ENCODE measurements around the gene SLAIN1.

DNA sequence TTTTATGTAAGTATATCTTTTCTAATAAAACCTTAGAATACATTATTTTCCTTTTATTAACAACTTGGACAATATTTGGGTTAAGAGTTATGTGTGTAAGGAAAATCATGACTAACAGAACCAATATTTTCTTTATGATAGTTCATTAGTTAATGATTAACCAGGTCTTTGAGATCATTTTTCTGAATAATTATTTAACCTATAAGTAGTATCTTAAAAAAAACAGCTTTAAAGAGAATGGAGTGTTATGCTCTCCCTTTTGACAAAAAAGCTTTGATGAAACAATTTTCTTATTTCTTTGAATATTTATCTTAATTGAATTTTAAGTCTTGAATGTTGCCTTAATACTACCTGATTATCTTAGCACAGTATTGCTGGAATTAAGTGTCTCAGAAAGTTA lies 3.8 kb downstream of the SLAIN1 start:
- TF ChIP-seq, protein P1, sequence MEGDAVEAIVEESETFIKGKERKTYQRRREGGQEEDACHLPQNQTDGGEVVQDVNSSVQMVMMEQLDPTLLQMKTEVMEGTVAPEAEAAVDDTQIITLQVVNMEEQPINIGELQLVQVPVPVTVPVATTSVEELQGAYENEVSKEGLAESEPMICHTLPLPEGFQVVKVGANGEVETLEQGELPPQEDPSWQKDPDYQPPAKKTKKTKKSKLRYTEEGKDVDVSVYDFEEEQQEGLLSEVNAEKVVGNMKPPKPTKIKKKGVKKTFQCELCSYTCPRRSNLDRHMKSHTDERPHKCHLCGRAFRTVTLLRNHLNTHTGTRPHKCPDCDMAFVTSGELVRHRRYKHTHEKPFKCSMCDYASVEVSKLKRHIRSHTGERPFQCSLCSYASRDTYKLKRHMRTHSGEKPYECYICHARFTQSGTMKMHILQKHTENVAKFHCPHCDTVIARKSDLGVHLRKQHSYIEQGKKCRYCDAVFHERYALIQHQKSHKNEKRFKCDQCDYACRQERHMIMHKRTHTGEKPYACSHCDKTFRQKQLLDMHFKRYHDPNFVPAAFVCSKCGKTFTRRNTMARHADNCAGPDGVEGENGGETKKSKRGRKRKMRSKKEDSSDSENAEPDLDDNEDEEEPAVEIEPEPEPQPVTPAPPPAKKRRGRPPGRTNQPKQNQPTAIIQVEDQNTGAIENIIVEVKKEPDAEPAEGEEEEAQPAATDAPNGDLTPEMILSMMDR (IDR thresholded peaks at IDR 0.05): no peak
- TF ChIP-seq POLR2AphosphoS5 (IDR thresholded peaks at IDR 0.05): no peak

All from transverse colon (tissue), 4 donors.